DMS 273 (cell line): Measurements from ENCODE around the gene GLRA2.

Source experiments
- DNase-seq: peaks from one replicate; lab custom pipeline; 2025; ENCODE audit not compliant: unreplicated experiment; lab: John Stamatoyannopoulos, UW

GLRA2 gene

DNA sequence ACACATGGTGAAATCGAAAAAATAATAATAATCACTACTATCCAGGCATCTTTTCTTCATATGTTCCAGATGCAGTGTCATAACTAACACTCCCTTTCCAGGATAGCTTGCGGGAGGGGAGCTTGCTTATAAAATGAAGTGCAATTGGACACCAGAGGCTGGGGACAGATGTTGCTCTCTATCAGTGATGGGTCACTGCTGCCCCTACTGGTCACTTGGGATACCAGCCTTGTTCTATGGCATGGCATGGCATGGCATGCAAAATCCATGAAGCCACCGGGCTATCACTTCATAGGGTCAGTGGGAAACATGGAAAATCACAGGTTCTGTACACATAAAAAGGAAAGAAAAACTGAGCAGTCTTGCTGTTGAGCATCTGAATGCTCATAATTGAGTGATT lies 168.1 kb downstream of the GLRA2 start:
- DNase-seq, result peak; percentile 86

GRCh38 chrX:14698790-14699189 lies 169.5 kb downstream of the GLRA2 start:
- DNase-seq, result no peak

DNA sequence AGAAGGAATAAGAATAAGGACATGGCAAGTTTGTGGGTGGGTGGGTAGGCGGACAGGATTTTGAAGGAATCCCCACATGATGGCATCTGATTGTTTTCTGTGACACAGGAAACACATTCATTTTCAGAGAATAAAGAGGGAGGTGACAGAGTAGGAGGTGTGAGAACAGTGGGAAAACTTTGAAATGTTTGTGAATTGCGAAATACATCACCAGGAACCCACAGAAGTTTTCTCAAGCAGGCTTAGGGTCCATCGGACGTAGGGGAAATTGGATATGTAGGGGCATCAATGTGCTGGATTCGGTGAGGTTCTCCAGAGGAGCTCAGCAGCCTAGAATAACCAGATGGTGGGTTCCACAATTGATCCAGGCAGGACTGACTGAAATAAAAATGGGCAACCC lies 171.6 kb downstream of the GLRA2 start:
- DNase-seq, result no peak

DNA sequence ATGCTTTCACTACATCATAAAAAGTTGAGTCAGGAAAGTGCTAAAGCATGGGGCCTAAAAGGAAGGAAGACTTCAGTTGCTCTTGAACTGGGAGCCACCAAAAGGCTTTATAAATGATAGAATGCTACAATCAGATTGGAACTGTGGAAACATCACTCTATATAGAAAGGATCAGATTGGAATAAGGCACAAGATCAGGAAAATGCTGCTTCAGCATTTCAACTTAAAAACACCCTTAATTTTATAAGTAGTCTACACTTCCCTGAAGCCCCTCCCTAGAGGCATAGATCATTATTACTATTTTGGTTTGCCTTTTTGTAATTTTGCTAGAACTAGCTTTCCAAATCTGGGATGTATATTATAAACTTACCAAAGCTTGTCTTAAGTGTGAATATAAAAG lies 172.8 kb downstream of the GLRA2 start:
- no peak for DNase-seq

DNA sequence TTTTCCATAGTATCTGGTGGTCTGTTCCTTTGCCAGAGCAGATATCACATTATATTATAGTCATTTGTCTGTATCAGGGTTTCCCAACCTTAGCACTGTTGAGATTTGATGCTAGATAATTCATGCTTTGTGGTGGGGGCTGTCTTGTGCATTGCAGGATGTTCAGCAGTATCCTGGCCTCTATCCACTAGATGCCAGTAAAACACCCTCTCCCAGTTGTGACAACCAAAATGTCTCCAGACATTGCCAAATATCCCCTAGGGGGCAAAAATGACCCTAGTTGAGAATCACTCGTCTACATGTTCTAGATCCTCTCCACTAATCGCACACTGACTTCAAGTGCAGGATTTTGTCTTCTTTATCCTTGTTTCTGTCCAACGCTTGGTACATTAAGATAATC lies 182.8 kb downstream of the GLRA2 start:
- peak; percentile 9 for DNase-seq

DNA sequence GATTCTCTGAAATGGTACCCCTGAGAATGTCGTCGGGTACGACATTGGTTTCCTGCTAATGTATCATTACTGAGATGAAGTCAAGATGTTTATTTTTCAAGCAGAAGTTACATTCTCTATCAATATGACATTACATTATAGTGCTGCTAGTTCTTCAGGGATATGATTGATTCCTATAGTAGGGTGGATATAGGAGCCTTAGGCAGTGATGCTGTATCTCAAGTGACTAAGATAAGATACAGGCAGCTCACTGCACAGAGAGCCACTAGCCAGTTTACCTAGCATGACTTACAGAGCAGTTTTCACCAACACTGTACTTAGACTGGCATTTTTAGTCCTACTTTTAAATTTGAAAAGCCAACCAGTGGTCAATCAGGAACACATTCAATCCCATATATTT lies 188.6 kb downstream of the GLRA2 start:
- DNase-seq, result no peak

DNA sequence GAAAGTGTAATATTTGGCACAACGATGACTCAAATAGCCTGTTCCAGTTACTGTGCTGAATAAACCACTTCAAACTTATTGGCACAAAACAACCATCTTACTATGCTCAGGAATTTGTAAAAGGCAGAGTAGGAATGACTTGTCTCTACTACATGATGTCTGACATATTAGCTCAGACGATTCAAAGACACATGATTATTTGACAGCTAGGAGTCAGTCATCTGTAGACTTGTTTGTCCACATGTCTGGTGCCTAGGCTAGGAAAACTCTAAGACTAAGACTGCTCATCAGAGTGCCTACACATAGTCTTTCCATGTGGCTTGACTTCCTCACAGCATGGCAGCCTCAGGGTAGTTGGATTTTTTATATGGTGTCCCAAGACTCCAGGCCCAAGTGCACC lies 189.1 kb downstream of the GLRA2 start:
- DNase-seq, result no peak

DNA sequence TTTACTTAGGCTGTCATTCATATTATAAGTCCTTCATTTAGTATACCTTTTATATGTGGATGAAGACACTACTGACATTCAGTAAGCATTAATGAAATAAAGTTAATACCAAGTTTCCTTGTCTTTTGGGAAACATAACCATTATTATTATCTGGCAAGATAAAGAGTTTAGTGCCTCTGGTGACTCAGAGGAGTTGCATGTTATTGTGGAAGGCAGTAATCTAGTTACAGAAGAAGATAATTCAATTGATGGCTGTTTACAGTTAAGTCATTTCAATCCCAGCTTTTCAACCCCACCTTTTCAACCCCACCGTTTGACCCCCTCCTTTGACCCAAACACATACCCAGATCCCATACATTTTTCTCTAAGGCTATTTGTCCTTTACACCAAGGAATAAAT lies 199.7 kb downstream of the GLRA2 start:
- no peak for DNase-seq

DNA sequence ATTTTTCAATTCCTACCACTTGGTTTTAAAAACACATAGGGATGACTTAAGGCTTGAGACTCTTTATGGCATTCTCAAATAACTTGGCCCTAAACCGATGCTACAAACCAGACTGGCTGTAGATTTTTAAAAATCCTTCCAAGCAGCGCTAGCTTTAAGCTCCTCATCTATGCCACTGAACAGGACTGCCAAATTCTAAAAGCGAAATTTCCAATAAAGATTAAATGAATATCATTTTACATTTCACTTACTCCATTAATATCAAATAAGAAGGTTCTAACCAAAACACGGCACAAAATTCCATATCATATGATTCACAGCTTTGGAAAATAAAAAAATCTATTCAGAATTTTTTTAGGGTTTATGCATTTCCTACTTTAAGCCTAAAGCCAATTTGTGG lies 209.3 kb downstream of the GLRA2 start:
- DNase-seq, result no peak

DNA sequence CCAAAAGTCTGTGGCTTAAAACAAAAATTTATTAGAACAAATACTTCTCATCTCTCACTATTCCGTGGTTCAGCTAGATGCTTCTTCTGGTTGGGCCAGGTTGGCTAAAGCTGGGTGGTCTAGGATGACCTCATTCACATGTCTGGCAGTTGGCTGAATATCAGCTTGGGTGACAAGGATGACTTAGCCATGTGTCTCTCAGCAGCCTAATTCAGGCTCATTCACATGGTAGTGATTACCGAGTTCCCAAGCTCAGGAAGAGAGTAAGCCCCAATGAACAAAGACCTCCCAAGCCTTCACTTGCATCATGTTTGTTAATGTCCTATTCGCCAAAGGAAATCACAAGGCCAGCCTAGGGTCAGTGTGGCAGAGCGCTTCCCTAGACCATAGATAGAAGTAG lies 224.1 kb downstream of the GLRA2 start:
- no peak for DNase-seq

DNA sequence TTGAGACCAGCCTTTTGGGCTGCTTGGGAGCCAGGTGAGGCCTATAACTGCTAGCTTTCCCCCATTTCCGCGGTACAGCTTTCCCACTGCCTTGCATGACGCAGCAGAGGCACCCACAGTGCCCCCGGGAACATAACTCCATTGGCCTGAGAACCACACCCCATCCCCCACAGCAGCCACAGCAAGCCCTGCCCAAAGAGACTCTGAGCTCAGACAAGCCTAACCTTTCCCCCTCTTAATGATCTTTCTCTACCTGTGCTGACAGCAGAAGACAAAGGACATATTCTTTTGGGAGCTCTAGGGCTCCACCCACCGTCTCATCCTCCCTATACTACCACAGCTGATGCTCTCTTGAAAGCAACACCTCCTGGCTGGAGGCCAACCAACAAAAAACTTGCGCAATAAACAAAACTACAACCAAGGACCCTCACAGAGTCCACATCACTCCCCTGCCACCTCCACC lies 228.7 kb downstream of the GLRA2 start:
- DNase-seq, result no peak

DNA sequence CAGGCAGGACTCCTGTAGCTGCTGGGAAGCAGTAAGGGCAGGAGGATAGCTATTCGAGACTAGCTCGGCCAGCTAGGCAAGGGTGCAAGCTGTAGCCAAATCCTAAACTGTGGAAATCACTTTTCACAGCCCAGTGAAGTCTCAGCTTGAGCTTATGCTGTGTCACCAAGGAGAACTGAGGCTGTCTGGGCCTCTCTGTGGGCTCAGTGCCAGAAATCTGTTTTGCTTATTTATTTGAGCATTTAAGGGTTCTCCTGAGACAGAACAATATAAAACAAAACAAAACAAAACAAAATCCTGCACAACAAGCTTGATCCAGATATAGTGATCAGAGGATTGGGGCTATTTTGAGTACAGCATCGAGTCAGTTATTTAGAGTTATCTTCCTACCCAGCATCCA lies 246.1 kb downstream of the GLRA2 start:
- DNase-seq, result no peak

- no peak for DNase-seq
Measured at GRCh38 chrX:14776901-14777300, 247.6 kb downstream of the GLRA2 start.

DNA sequence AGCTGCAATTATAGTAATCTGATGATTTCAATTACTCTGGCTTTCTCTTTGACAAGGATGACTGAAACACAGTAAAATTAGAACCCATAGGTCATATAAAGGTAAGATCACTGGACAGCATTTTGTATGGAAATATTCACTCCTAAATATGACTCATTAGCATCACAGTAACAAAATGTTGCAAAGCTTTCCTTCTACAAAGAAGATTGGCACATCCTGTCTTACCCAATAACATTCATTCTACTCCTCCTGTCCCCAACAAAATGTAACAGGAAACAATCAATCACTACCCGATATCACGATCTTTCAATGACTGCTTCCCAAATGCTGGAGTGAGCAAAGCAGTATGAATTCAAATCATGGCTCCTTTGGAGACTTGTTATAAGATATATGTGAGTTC lies 248.2 kb downstream of the GLRA2 start:
- no peak for DNase-seq

GRCh38 chrX:14779580-14779979 lies 250.2 kb downstream of the GLRA2 start:
- DNase-seq, result no peak
